Fibroblast of peridontal ligament (primary cell): ENCODE results near the gene HAPLN1.
A peak's percentile ranks its signal among the peaks of the same experiment; 100 is the strongest.

ENCODE experiments used
- DNase-seq: peaks from one replicate; pipeline ENCODE4 v3.0.0-alpha.2; 2010; ENCODE audit errors: extremely low read depth

The HAPLN1 gene

GRCh38 chr5:83718195-83718825 lies 2.3 kb downstream of the HAPLN1 start:
- DNase-seq = peak; percentile 87

DNA sequence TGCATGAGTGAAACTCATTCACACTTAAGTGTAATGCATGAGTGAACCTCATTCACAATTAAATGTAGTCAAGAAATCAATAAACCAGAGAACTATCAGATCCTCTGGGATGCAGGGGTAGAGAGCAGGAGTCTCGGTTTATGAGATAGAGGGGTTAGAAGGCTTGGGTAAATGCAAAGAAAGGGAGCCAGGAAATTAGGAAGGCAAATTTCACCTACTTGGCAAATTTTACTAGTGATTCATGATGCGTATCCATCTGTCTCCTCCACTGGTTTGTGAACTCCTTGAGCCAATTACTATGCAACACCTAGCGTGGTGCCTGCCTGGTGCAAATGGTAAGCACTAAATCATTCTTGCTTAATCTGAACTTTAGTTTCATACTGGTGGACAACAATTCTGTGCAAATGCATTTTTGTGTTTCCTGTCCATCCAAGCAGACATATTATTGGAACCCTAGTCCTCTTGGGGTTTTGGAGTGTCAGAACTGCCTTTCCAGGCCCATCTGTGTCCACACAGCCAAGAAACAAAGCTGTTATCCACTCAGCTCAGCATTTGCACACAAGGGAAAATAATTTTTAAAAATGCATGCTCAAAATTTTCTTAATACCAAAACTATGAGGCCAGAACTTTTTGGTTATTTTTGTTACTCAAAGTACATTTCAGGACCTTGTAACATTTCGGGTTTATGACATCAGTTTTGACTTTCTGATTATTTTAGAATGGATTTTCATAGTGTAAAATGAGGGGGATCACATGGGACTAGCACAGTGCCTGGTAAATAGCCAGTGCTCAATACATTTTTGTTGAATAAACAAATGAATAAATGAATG lies 5.2 kb downstream of the HAPLN1 start:
- peak; percentile 73 for DNase-seq

DNA sequence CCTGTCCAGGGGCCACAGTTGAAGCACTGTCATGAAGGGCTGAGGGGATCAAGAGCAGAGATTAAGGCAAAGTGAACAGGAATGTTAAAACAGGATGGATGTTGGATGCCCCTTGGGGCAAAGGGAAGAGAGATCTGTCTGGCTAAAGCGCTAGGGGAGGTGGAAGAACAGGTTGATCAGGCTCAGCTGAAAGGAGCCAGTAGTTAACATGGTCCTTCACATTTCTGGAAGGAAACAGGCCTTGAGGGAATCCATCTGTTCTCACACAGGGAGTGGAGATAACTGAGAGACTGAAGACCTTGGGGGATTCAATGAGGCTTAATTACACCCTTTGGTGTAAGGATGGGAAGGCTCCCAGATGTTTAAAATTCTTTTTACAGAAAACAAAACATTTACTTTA lies 5.8 kb downstream of the HAPLN1 start:
- DNase-seq = no peak

GRCh38 chr5:83711982-83712601 lies 8.6 kb downstream of the HAPLN1 start:
- peak; percentile 71 for DNase-seq

GRCh38 chr5:83709973-83710372 lies 10.7 kb downstream of the HAPLN1 start:
- no peak for DNase-seq

GRCh38 chr5:83708170-83708569 lies 12.5 kb downstream of the HAPLN1 start:
- no peak for DNase-seq

DNA sequence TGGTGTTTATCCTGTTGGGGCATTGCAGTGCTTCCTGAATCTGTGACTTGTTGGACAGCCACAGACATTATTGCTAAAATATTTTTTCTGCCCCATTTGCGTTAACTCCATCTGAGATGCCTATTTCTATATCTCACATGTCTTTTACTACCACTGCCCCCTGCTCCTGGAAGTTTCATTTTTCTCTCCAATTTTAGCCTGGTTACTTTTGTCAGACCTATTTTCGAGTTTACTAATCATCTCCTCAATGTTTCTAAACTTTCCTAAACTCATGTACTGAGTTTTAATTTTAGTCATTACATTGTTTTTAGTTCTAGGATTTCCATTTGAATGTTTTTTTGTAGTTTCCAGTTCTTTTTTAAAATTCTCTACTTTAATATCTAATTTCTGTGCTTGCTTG lies 17.6 kb downstream of the HAPLN1 start:
- DNase-seq = no peak

- DNase-seq = no peak
Observed at GRCh38 chr5:83701886-83702285, 18.8 kb downstream of the HAPLN1 start.

DNA sequence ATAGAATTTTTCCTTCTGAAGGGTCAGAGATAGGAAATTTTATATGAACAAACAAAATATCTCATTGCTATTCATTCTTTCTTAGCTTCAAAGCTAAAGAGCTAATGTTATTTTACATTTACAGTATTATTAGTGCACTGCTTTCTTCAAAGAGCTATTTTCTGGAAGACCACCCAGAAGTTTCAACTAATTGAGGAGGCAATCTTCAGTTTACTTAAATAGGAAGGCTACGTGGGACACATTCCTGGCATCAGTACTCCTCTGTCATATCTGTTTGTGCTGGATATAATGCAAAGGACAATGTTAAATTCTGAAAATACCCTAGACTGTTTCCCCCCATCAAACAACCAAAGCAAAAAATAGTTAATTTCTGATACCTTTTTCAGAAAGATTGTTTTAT lies 30.8 kb downstream of the HAPLN1 start:
- no peak for DNase-seq

- DNase-seq = peak; percentile 32
Observed at GRCh38 chr5:83688281-83688680, 32.4 kb downstream of the HAPLN1 start.

DNA sequence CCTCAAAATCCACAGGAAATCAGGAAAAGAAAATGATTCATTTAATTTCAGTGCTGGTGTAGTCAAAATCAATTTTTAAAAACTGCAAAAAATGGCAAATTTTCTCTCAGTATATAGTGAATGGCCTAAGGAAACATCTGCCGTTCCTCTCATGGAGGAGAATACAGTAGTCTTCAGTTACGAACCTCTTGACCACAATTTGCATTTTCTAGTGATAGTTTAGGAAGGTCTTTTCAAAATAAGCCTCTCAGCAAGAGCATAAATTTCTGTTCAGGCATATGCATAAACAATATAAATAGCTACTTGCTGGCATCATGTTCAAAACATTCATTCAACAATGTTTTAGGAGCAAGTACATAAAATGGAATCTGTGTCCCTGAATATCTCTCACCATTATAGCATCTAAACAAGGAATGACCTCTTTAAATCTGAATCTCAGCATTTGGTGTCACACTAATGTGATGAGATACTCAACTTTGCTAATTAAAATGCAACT lies 33.5 kb downstream of the HAPLN1 start:
- DNase-seq = peak; percentile 39

DNA sequence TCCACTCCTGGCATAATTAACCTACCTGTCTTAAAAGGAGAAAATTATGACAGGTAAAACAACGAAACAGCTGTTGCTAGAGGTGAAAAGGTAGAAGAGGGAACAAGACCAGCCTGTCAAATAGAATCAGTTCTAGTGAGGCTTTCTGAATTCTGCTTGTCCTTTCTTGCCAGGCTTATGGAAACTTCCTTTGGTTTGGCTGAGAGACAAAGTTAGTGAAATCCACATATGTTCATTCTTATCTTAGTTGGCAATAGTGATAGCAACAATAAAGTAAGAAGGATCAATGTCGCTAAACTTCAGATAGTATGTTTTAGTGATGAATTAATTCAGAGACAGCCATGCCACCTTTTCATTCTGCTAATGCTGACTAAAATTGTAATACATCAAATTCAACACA lies 34.4 kb downstream of the HAPLN1 start:
- no peak for DNase-seq

GRCh38 chr5:83683836-83684235 lies 36.8 kb downstream of the HAPLN1 start:
- no peak for DNase-seq

- DNase-seq = no peak
Observed at GRCh38 chr5:83672646-83673045, 48.0 kb downstream of the HAPLN1 start.

DNA sequence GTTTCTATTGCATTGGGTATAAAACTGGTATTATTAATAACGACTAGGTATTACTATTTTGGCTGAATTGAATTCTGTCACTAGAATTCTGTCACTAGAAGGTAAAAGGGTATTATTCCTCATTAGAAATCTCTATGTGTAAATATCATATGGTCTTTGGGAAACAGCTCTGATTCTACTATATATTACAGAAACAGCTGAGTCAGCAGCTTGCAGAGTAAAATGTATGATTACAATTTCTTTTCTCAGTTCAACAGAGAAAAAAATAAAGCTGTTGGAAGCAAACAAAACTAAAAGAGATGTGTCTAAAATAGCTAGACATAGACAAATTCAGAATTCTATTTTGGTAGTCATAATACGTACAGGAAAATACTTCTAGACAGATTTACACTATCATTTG lies 48.5 kb downstream of the HAPLN1 start:
- DNase-seq = no peak

GRCh38 chr5:83665631-83666030 lies 55.0 kb downstream of the HAPLN1 start:
- DNase-seq = no peak

DNA sequence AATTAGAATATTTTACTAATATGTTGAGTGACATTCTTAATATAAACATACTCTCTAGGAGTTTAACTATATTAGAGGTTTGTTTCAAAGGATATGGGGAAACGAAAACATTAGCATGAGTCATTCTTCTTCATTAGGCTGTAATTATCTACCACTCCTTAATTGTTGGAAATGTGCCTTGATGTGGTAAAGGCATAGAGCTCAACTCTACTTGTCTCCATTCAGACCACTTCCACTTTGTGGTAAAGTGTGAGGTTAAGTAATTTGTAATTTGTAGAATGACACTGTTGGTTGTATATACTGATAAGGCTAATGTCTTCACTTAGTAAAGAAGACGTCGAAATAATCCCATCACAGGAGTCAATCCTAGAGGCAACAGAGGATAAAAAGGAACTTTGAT lies 58.1 kb downstream of the HAPLN1 start:
- DNase-seq = no peak

DNA sequence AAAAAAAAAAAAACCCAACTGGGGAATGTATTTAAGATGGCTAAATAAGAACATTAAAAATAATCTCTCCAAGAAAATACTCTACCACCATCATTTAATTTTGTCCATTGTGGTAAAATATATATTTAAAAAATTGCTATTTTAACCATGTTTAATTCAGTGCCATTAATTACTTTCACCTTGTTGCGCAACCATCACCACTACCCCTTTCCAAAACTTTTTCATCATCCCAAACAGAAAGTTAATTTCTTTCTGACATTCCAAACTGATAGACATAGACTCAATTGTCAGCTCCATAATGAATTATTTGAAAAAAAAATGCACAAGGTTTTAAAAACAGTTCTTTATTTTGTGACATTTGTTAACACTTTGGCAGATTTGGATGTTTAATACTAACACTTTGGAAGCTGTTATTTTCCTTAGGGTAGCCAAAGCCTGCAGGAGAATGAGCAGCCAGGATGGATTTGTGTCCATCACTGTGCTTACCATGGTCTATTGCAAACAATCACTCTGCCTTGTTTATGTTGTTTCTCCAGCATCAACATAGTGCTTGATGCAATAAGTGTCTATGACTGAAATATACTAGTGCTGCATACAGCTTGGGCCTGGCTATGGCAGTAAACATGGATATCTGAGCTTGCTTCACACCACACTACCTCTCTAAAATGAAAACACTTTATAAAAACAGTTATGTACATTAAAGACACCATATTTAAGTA lies 62.7 kb downstream of the HAPLN1 start:
- no peak for DNase-seq

GRCh38 chr5:83654427-83654994 lies 66.1 kb downstream of the HAPLN1 start:
- peak; percentile 31 for DNase-seq

- DNase-seq = peak; percentile 28
Observed at GRCh38 chr5:83653669-83654068, 67.0 kb downstream of the HAPLN1 start.

DNA sequence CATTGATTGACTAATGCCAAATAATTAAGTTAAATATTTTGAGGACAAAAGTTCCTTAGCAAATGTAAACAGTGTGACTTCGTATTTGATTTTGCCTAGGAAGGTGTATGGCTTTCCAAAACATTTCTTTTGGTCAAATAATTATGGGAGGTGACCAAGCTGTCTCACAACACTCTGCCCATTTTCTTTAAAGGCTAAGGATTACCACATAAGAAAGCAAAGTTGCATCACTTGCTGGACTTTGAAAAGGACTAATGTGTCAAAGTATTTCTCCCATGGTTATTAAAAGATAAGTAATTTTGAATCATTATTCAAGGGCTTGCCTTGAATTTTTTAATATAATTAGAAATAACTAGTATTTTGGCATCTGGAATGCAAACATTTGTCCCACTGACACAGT lies 74.7 kb downstream of the HAPLN1 start:
- peak; percentile 27 for DNase-seq

DNA sequence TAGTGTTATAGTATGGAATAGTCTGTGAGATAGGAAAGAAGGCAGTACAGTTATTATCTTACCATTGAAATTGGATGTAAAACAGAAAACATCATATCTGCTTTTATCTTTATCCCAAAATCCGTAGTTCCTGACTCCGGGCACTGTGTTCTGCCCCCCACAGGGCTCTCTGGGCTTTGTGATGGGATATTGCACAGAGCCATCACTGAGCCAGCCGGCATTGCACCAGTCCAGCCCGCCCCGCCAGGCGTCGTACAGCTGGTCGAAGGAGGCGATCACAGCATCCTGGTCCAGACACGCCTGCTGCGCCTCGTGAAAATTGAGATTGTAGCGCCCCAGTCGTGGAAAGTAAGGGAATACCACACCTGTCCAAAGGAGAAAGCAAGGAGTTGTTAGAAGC lies 76.4 kb downstream of the HAPLN1 start:
- no peak for DNase-seq
